Pons (tissue), 1 donor: ENCODE measurements around the gene E2F4.

Experiments
- DNase-seq: peaks from one replicate; pipeline ENCODE4 v3.0.0-alpha.2; 2016; ENCODE audit warnings: low spot score

The E2F4 gene

GRCh38 chr16:67191995-67192681, at the start of gene E2F4:
Gene E2F4, plus strand, starts transcription at chr16:67192155. Its CDS starts 73 bp downstream, at chr16:67192228.
- DNase-seq: peak; percentile 85

- no peak for DNase-seq
Measured at GRCh38 chr16:67142342-67142741, 49.6 kb upstream of the E2F4 start.

GRCh38 chr16:67144943-67145342, 47.0 kb upstream of the E2F4 start:
- no peak for DNase-seq

- DNase-seq: no peak
Measured at GRCh38 chr16:67145746-67146145, 46.2 kb upstream of the E2F4 start.

GRCh38 chr16:67146523-67147357, 45.2 kb upstream of the E2F4 start:
- peak; percentile 71 for DNase-seq

GRCh38 chr16:67147437-67148140, 44.4 kb upstream of the E2F4 start:
- DNase-seq: no peak

- DNase-seq: no peak
Measured at GRCh38 chr16:67148221-67148620, 43.7 kb upstream of the E2F4 start.

- no peak for DNase-seq
Measured at GRCh38 chr16:67148656-67149275, 43.2 kb upstream of the E2F4 start.

- DNase-seq: no peak
Measured at GRCh38 chr16:67149276-67150046, 42.5 kb upstream of the E2F4 start.

- no peak for DNase-seq
Measured at GRCh38 chr16:67150047-67150832, 41.7 kb upstream of the E2F4 start.

- no peak for DNase-seq
Measured at GRCh38 chr16:67150833-67151396, 41.0 kb upstream of the E2F4 start, which contains the start of gene B3GNT9. Gene B3GNT9, minus strand, starts transcription at chr16:67150998. Its CDS starts 513 bp downstream, at chr16:67150485.

- DNase-seq: no peak
Measured at GRCh38 chr16:67151431-67152097, 40.4 kb upstream of the E2F4 start.

GRCh38 chr16:67154578-67155294, 37.2 kb upstream of the E2F4 start:
- no peak for DNase-seq

- DNase-seq: peak; percentile 54
Measured at GRCh38 chr16:67155295-67156142, 36.4 kb upstream of the E2F4 start.

GRCh38 chr16:67156143-67156844, 35.7 kb upstream of the E2F4 start:
- DNase-seq: no peak

GRCh38 chr16:67157106-67157748, 34.7 kb upstream of the E2F4 start:
- no peak for DNase-seq
